HG02870 (cell line): ENCODE data around the gene SCN4A.
"Not testable (repeated sequence)": the region's sequence is repeated elsewhere in the genome, so short reads cannot be mapped to it uniquely, and the experiment has no call there.

Source experiments
- ATAC-seq: cut with Tn5 transposase; IDR thresholded peaks from one replicate; pipeline ENCODE4 v1.9.1; 2021; ENCODE audit warnings: mild to moderate bottlenecking, moderate library complexity; ENCODE audit not compliant: unreplicated experiment

The SCN4A gene

DNA sequence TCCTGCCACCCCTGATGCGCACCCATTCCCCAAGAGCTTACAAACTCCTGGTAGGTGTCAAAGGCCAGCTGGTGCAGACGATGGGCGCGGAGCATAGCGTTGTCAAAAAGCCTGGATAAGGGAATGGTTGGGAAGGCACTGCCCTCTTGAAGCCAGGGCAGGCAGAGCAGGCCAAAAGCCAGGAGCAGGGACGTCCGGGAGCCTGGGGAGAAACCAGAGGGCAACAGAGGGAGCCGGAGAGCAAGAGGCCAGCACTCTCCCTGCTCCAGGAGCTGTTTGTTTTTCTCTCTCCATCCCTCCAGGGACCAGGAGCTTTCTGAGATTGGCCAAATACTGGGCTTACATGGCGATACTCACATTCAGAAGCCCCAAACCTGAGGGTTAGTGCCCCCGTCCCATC, 54.4 kb downstream of the SCN4A start:
- ATAC-seq: no peak

DNA sequence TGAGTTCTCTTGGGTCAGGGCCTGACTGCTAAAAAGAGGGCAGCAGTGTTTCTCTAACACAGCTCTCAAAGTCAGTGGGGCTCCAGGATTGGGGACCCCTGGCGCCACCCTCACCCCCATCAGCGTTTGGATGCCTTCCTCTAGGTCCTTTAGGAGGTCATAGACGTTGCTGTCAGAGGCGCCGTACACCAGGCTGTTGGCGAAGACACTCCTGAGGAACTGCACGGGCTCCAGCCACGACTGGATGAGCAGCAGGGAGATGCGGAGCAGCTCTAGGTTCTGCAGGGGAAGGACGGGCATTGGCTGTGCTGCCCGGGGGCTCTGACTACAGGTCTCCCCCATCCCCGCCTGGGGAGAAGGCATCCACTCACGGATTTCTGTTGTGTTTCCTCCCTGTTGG, 55.1 kb downstream of the SCN4A start:
- no peak for ATAC-seq

DNA sequence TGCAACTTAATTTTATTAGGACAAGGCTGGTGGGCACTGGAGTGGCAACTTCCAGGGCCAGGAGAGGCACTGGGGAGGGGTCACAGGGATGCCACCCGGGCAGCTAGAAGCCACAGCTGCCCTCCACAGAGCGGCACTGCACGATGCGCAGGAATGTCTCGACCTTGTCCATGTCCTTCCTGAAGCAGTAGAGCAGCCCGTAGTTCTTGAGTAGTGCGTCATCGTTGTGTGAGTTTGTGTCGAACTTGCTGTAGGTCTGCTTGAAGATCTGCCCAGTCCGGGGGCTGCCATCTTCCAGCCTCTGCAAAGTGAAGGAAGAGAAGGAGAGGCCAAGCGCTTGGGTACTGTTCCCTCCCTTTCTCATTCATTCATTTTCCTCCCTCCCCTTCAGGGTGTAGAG, 55.5 kb downstream of the SCN4A start:
- not testable (repeated sequence) for ATAC-seq

DNA sequence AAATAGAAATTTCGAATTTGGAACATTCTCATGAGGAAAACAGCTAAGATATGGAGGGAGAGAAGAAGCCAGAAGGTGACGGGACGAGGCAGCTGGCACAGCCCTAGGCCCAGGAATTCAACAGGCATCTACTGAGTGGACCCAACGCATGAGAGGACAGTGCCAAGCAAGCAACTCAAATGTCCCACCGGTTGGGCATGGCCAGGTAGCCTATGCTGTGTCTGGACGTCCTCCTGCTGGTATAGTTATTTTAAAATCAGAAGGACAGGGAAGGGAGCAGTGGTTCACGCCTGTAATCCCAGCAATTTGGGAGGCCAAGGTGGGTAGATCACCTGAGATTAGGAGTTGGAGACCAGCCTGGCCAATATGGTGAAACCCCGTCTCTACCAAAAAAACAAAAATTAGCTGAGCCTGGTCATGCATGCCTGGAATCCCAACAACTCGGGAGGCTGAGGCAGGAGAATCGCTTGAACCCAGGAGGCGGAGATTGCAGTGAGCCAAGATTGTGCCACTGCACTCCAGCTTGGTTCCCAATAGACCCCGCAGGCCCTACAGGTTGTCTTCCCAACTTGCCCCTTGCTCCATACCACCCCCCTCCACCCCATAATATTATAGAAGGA, 56.0 kb downstream of the SCN4A start:
- ATAC-seq: no peak

DNA sequence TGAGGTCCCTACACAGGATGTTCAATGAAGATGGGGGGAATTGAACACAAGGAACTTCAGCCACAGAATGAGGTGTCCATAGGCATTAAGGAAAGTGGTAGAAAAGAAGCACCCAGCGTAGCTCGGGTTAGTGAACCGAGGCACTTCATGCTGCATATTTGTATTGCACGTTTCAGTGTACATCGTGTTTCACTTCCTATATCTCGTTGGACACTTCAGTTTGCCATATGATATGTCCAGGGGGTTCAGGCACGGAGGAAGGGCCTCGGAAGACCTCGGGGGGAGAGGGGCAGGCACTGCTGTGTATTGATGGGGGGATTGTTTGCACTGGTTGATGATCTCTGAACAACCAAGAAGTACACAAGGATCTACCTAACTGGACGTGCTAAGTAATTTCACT, 57.0 kb downstream of the SCN4A start:
- not testable (repeated sequence) for ATAC-seq

DNA sequence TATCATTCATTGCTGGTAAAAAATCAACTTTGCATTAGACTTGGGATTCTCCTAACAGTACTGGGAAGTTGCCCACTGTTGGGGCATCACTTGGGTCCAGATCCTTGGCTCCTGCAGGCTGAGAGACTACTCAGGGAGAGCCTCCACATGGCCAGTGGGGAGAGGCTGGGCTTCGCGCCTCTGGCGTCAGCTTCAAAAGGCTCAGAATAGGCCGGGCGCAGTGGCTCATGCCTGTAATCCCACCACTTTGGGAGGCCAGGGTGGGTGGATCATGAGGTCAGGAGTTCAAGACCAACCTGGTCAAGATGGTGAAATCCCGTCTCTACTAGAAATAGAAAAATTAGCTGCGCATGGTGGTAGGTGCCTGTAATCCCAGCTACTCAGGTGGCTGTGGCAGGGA, 58.2 kb downstream of the SCN4A start:
- ATAC-seq: no peak

DNA sequence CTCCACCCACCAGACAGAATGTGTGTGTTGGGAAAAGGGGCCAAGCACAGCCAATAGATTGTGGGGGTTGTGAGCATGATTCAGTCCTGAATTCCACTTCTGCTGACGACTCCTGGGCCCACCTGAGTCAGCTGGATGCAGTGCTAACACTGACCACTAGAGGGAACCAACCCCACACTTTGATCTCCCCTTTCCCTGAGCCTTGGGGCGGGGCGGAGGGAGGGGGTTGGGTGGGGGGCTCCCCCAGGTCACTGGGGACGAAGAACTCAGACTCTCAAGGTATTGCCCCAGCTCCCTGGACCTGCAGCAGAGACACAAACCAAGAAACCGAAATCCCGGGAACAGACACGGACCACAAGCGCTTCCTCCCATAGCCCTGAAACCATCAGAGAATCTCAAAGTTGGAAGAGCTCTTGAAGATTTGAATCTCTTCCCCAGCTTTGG, 61.0 kb downstream of the SCN4A start:
- no peak for ATAC-seq

DNA sequence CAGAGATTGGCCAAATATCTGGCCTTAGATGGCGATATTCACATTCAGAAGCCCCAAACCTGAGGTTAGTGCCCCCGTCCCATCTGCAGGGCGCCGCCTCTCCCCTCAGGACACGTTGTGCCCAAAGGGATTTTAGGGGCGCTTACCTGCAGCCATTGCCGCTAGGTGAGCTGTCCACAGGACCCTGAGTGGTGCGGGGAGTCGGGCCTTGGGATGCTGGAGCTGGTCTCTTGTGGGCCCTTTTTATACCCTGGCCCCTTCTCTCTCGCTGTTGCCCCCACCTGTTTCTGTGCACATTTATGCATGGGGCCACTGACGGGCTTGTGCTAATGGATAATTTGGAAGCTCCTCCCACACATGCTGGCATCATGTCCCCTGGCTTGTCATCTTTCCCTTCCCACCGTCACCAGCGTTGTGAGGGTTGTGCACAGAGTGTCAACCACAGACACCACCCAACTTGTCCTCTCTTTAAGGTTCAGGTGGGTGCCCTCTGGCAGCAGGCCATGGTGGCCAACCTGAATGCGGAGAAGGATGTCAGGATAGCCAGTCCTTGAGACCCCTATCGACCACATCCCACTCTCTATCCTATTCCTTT, 61.6 kb downstream of the SCN4A start, which contains the start of gene CSHL1:
Gene CSHL1, minus strand, starts transcription at position 218 of the 595 bp plus-strand sequence. Its CDS starts 62 bp downstream, at position 156.
- no peak for ATAC-seq

DNA sequence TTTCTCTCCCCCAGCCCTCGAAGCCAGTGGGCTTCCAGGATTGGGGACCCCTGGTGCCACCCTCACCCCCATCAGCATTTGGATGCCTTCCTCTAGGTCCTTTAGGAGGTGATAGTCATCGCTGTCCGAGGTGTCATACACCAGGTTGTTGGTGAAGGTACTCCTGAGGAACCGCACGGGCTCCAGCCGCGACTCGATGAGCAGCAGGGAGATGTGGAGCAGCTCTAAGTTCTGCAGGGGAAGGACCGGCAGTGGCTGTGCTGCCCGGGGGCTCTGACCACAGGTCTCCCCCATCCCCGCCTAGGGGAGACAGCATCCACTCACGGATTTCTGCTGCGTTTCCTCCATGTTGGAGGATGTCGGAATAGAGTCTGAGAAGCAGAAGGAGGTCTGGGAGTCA, 62.6 kb downstream of the SCN4A start:
- ATAC-seq: no peak

DNA sequence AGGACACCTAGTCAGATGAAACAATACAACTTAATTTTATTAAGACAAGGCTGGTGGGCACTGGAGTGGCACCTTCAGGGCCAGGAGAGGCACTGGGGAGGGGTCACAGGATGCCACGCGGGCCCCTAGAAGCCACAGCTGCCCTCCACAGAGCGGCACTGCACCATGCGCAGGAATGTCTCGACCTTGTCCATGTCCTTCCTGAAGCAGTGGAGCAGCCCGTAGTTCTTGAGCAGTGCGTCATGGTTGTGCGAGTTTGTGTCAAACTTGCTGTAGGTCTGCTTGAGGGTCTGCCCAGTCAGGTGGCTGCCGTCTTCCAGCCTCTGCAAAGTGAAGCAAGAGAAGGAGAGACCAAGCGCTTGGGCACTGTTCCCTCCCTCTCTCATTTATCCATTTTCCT, 63.1 kb downstream of the SCN4A start:
- ATAC-seq: not testable (repeated sequence)

DNA sequence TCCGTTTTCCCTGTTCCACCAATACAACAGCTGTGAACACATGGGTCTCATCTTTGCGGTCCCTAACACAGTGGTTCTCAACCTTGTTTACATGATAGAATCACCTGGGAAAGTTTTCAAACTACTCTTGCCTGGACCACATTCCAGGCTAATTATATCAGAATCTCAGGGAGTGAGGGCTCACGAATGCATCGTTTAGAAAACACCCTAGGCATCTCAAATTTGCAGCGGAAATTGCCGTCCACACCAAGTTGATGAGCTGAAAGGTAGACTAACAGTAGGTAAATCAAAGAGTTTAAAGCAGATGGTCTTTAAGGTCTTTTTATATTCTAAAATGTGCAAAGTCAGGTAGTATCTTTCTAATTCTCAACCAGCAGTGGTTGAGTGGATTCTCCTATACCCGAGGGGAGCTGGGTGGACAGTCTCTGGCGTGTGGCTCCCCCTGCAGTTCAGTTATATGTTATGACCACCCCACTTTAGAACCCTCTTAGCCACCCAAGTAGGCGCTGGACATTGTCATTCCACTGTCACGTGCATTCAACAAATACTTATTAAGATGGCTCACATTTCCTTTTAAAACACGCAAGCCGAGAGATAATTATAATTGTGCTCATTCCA, 65.4 kb downstream of the SCN4A start:
- not testable (repeated sequence) for ATAC-seq

DNA sequence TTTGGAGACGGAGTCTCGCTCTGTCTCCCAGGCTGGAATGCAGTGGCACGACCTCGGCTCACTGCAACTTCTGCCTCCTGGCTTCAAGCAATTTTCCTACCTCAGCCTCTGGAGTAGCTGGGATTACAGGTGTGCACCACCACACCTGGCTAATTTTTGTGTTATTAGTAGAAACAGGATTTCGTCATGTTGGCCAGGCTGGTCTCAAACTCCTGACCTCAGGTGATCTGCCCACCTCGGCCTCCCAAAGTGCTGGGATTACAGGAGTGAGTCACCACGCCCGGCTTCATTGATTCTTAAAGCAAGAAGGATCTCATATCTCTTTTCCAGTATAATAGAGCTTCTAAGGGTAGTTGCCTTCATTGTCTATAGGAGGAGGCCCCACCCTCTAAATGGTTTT, 67.9 kb downstream of the SCN4A start:
- ATAC-seq: not testable (repeated sequence)

DNA sequence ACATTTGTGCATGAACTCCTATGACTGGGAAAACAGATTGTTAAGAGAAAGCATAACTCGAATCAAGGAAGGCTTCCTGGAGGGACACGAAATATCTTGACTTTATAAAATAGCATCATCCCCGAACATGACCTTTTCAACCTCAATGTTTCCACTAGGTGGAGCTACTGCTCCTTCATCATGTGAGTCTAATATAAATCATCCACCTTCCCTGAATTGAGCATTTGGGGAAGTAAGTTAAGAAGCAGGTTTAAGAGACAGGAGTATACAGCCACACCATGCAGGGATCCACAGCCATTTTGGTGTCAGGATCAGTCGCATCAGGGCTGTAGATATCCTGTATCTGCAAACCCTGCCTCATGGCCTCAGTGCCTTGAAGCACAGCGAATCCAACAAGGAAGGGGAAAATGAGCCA, 68.9 kb downstream of the SCN4A start:
- not testable (repeated sequence) for ATAC-seq

DNA sequence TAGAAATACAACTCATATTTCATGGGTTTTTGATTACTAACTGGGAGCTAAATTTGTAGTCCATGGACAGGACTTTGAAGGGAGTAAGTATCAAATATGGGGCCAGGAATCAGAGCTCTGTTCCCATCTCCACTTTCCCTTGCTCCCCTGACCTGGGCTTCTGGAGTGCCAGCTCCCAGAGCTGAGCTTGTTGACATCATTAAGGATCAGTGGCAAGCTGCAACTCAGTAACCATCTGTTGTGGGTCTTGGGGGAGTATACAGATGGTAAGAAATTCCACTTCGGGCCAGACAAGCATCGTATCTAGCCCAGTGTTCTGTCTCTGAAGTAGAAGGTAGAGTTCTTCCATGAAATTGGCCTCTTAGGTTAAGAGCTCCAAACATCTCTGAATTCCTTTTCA, 70.7 kb downstream of the SCN4A start:
- ATAC-seq: not testable (repeated sequence)

DNA sequence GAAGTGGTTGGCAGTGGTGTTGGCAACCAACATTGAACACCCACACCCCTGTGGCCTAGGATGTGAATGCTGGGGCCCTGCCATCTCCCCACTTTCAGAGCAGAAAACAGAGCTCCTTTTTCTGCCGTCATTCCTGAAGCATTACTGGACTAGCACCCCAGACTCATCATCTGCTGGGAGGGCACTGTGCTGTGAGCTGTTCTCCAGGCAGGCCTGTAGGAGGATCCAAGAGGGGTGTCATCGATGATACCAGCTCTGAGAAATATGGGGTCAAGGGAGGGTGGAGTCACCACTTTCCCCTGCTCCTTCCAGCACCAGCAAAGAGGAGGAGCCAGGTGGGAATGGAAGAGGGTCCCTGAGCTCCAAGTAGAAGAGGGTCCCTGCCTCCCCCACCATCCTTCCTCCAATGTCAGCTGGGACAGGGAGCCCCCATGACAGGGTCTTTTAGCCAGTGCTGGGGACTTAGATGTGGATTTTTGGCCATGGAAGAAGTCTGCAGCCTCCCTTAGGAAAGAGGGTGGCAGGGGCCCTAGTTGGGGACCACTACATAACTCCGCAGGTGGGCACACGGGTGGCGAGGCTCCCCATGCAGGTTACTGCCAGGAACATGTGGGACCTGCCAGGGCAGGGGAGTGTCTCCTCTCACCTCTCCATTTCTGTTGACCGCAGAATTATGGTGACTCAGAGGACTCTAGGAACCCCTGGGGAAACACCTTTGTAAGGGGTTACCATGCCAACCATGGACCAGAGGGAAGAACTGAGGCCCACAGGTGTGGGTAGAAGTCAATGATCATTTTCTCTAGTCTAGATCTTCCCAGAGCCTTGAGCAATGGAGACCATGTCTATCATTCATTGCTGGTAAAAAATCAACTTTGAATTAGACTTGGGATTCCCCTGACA, 73.6 kb downstream of the SCN4A start:
- not testable (repeated sequence) for ATAC-seq

DNA sequence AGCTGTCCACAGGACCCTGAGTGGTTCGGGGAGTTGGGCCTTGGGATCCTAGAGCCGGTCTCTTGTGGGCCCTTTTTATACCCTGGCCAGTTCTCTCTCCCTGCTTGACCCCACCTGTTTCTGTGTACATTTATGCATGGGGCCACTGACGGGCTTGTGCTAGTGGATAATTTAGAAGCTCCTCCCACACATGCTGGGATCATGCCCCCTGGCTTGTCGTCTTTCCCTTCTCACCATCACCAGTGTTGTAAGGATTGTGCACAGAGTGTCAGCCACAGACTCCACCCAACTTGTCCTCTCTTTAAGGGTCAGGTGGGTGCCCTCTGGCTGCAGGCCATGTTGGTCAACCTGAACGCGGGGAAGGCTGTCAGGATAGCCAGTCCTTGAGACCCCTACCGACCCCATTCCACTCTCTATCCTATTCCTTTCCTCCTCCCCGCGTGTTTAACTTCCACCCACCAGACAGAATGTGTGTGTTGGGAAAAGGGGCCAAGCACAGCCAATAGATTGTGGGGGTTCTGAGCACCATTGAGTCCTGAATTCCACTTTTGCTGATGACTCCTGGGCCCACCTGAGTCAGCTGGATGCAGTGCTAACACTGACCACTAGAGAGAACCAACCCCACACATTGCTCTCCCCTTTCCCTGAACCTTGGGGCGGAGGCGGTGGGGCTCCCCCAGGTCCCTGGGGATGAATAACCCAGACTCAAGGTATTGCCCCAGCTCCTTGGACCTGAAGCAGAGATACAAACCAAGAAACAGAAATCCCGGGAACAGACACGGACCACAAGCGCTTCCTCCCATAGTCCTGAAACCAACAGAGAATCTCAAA, 76.0 kb downstream of the SCN4A start, which contains the start of gene CSH1:
Gene CSH1, minus strand, starts transcription at position 51 of the 831 bp plus-strand sequence. CDS start 63 bp downstream, outside the sequence.
- not testable (repeated sequence) for ATAC-seq

DNA sequence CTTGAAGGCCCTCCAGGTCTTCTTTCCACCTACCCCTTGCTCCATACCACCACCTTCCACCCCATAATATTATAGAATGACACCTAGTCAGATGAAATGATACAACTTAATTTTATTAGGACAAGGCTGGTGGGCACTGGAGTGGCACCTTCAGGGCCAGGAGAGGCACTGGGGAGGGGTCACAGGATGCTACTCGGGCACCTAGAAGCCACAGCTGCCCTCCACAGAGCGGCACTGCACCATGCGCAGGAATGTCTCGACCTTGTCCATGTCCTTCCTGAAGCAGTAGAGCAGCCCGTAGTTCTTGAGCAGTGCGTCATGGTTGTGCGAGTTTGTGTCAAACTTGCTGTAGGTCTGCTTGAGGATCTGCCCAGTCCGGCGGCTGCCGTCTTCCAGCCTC, 77.9 kb downstream of the SCN4A start:
- ATAC-seq: not testable (repeated sequence)

DNA sequence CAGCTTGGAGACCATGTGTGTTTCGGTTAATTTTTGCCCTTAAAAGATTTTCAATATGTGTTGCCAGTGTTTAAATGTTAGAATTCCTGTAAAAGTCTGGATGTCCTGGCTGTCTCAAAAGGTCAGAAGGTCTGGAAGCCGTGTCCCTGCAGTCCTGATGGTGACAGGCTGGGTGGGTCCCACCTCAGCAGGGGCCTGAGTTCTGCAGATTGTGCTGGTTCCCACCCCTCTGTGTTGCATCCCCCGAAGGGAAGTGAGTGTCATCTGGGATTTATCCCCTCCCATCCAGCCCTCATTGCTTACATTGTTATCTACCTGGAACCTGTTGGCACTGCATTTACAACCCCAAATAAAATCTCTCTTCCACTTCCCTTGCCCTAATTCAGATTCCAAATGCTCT, 78.7 kb downstream of the SCN4A start:
- not testable (repeated sequence) for ATAC-seq

DNA sequence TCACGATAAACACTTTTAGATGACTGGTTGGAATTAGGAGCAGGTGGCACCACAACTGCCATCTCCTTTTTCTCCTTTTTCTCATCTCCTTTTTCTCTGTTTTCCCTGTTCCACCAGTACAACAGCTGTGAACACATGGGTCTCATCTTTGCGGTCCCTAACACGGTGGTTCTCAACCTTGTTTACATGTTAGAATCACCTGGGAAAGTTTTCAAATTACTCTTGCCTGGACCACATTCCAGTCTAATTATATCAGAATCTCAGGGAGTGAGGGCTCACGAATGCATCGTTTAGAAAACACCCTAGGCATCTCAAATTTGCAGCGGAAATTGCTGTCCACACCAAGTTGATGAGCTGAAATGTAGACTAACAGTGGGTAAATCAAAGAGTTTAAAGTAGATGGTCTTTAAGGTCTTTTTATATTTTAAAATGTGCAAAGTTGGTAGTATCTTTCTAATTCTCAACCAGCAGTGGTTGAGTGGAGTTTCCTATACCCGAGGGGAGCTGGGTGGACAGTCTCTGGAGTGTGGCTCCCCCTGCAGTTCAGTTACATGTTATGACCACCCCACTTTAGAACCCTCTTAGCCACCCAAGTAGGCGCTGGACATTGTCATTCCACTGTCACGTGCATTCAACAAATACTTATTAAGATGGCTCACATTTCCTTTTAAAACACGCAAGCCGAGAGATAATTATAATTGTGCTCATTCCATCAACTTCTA, 80.2 kb downstream of the SCN4A start:
- not testable (repeated sequence) for ATAC-seq
